Muscle layer of colon (tissue), 2 donors: ENCODE data around the gene THEM5.

ENCODE experiments used
- H3K27ac ChIP-seq: one replicate; pipeline ENCODE4 v1.7.0; 2013; ENCODE audit warnings: low read depth, mild to moderate bottlenecking, low read length, moderate library complexity
- H3K27me3 ChIP-seq, 2 donors: one replicate each; pipeline ENCODE4 v1.7.0; 2013; ENCODE audit warnings: low read length in 2 of 2, mild to moderate bottlenecking in 2 of 2; ENCODE audit not compliant: insufficient read depth in 2 of 2, control insufficient read depth in 1 of 2
- H3K36me3 ChIP-seq: one replicate; pipeline ENCODE4 v1.7.0; 2013; ENCODE audit warnings: mild to moderate bottlenecking, low read length; ENCODE audit not compliant: insufficient read depth
- H3K4me1 ChIP-seq: one replicate; pipeline ENCODE4 v1.7.0; 2013; ENCODE audit warnings: mild to moderate bottlenecking, low read length; ENCODE audit not compliant: insufficient read depth
- H3K4me3 ChIP-seq, 2 donors: one replicate each; pipeline ENCODE4 v1.7.0; 2013; ENCODE audit warnings: low read length in 2 of 2, low read depth in 1 of 2, mild to moderate bottlenecking in 1 of 2, moderate library complexity in 1 of 2
- H3K9ac ChIP-seq: one replicate; pipeline ENCODE4 v1.7.0; 2013; ENCODE audit warnings: low read length
- H3K9me3 ChIP-seq: one replicate; pipeline ENCODE4 v1.7.0; 2013; ENCODE audit warnings: mild to moderate bottlenecking, low read length
- donor health status: abdominal sarcoma.
- donor health status: Adenocarcinoma of cecum.

Gene THEM5

DNA sequence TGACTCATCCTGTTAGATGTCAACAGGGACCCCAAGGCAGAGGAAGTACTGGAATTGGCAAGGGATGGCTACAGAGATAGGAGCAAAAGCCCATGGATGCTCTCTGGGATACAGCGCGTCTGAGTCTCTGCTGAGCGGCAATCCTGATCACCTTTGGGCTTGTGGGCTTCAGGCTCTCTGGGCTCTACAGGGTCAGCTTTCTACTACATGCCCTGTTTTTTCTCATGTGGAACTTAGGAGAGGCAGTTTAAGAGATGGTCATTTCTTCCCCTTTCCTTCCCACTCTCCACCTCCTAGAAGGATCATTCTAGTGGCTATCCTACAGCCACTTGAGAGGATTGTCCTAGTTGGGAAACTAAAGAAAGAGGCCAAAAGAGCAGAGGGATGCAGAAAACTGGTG lies 49.6 kb downstream of the THEM5 start:
- Histone ChIP-seq H3K9ac (no peak overlapping the region), H3K27ac (no peak overlapping the region), H3K9me3 (no peaks in the 10 kb centered on the region), H3K27me3 (peaks cover 0 to 4% of the 10 kb centered on the region in 2 donors), H3K36me3 (no peaks in the 10 kb centered on the region), H3K4me1 (no peaks in the 10 kb centered on the region), H3K4me3 (no peak overlapping the region)

- H3K36me3 ChIP-seq, result no peaks in the 10 kb centered on the region
- no peak overlapping the region for H3K9ac ChIP-seq
- H3K27ac ChIP-seq, result no peak overlapping the region
- no peaks in the 10 kb centered on the region for H3K4me1 ChIP-seq
- peaks cover 0 to 4% of the 10 kb centered on the region in 2 donors for H3K27me3 ChIP-seq
- H3K4me3 ChIP-seq, result no peak overlapping the region
- no peaks in the 10 kb centered on the region for H3K9me3 ChIP-seq
Measured at GRCh38 chr1:151803164-151803563, 50.3 kb downstream of the THEM5 start.

GRCh38 chr1:151802372-151802771 lies 51.1 kb downstream of the THEM5 start:
- Histone ChIP-seq H3K4me3 (no peak overlapping the region), H3K9me3 (no peaks in the 10 kb centered on the region), H3K27ac (no peak overlapping the region), H3K9ac (no peak overlapping the region), H3K4me1 (no peaks in the 10 kb centered on the region), H3K36me3 (no peaks in the 10 kb centered on the region), H3K27me3 (peaks cover 0 to 4% of the 10 kb centered on the region in 2 donors)

DNA sequence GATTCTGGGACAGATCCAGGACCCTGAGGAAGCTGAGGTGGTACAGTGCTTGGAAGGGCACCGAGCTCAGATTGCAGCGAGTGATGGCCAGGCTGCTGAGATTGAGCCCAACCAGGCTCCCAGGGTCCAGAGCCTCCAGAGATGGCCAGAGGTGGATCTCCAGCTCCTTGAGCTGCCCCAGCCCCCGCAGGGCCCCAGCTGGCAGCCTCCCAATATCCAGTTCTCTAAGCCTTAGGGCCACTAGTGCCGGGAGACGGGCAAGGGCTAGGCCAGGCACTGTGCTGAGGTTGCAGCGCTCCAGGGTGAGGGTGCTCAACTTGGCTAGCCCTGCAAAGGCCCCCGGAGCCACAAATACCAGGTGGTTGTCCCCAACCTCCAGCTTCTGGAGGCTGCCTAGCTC lies 51.7 kb downstream of the THEM5 start:
- H3K4me3 ChIP-seq, result no peak overlapping the region
- no peaks in the 10 kb centered on the region for H3K9me3 ChIP-seq
- H3K4me1 ChIP-seq, result no peaks in the 10 kb centered on the region
- H3K27me3 ChIP-seq, result peaks cover 0 to 4% of the 10 kb centered on the region in 2 donors
- no peak overlapping the region for H3K9ac ChIP-seq
- no peaks in the 10 kb centered on the region for H3K36me3 ChIP-seq
- no peak overlapping the region for H3K27ac ChIP-seq

- no peak overlapping the region for H3K9ac ChIP-seq
- H3K4me3 ChIP-seq, result no peak overlapping the region
- no peaks in the 10 kb centered on the region for H3K4me1 ChIP-seq
- H3K27ac ChIP-seq, result no peak overlapping the region
- H3K27me3 ChIP-seq, result peaks cover 0 to 4% of the 10 kb centered on the region in 2 donors
- H3K9me3 ChIP-seq, result no peaks in the 10 kb centered on the region
- no peaks in the 10 kb centered on the region for H3K36me3 ChIP-seq
Measured at GRCh38 chr1:151801310-151801820, 52.1 kb downstream of the THEM5 start.

- H3K4me1 ChIP-seq, result no peaks in the 10 kb centered on the region
- H3K9ac ChIP-seq, result no peak overlapping the region
- no peaks in the 10 kb centered on the region for H3K9me3 ChIP-seq
- H3K4me3 ChIP-seq, result no peak overlapping the region
- no peaks in the 10 kb centered on the region for H3K36me3 ChIP-seq
- H3K27me3 ChIP-seq, result peaks cover 0 to 4% of the 10 kb centered on the region in 2 donors
- no peak overlapping the region for H3K27ac ChIP-seq
Measured at GRCh38 chr1:151800830-151801229, 52.7 kb downstream of the THEM5 start.

GRCh38 chr1:151799179-151800022 lies 54.1 kb downstream of the THEM5 start:
- Histone ChIP-seq H3K36me3 (no peaks in the 10 kb centered on the region), H3K9me3 (no peaks in the 10 kb centered on the region), H3K27ac (no peak overlapping the region), H3K4me1 (no peaks in the 10 kb centered on the region), H3K4me3 (no peak overlapping the region), H3K27me3 (no peaks in the 10 kb centered on the region), H3K9ac (no peak overlapping the region)

DNA sequence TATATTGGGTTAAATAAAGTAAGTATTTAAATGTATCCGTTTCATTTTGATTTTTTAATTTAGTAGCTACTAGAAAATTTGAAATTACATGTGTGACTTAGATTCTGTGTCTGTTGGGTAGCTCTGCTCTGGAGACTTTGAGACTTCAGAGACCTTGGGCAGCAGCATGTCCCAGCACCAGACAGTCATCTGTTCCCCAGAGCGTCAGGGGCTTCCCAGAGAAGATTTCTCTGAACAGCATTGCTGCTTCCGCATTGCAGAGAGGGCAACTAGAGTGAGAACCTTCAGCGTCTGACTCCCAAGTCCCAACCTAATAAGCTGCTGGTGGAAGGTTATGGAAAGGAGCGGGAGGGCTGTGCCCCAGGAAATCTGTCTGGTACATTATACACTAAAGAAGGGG lies 54.9 kb downstream of the THEM5 start:
- H3K27ac ChIP-seq, result no peak overlapping the region
- no peaks in the 10 kb centered on the region for H3K36me3 ChIP-seq
- H3K27me3 ChIP-seq, result no peaks in the 10 kb centered on the region
- H3K4me1 ChIP-seq, result no peaks in the 10 kb centered on the region
- no peaks in the 10 kb centered on the region for H3K9me3 ChIP-seq
- no peak overlapping the region for H3K9ac ChIP-seq
- no peak overlapping the region for H3K4me3 ChIP-seq
